NCI-H2227 (cell line): ENCODE data around the gene MICAL2.
A peak's percentile ranks its signal among the peaks of the same experiment; 100 is the strongest.

Experiments used
- DNase-seq: peaks from one replicate; lab custom pipeline; 2025; ENCODE audit not compliant: unreplicated experiment; lab: John Stamatoyannopoulos, UW

Gene MICAL2

DNA sequence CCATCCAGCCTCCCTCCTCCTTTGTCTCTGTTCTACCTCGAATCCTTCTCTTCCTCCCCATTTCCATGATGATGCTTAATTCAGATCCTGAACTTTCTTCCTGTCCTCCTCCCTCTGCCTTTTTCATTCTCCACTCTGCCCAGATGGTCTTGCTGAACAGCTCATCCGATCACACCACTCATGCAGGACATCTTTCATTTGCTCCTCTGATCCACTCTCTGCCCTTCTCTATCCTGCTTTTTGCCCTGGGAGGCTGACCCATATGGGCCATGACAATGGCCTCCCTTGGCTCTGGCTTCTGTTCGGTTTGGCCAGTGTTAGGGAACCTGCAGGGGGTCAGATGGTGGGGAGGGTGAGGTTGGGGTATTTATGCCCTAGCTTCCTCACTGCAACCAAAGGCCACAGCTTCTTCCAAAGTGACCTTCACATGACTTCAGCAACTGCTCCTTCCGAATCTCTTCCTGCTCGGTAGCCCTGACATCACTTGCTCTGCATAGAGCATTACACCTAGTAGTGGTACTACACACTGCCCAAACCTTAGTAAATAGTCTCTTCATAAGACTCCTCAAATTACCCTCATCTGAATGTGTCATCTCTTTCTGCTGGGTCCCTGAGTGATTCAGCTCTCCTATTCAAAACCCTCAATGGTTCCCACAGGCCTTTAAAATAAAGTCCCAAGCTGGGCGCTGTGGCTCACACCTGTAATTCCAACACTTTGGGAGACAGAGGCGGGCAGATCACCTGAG is 32.7 kb upstream of the MICAL2 start:
- DNase-seq, result no peak

DNA sequence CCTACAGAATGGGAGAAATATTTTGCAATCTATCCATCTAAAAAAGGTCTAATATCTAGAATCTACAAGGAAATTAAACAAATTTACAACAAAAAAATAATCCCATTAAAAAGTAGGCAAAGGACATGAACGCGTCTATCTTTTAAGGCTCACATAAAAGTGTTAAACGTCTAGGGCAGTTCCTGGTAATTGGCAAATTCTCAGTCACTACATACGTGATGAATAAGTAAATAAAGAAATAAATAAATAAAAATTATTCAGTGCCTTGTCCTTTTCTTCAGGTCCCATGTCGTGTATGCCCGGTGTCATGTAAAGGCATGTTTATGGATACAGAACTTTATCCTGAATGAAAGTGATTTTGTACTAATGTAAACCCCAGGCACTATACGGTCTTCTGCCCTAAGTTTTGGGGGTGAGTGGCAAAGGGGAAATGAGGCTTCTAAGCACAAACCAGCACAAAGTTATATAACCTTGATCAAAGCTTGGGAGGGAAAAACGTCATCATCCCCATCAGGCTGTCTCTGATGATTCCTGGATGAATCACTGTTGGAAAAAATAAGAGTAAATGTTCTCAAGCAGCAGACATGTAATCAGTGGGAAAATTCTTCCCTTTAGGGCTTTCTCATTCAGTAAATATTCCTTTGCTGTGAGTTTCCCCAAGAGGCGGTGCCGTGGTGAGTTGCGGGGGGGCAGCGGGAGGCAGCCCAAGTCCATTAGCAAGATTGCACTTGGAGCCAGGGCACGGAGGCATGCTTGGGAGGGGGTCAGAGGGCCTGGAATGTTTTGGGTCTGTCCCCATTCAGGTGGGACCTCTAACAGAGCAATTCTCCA is 30.4 kb upstream of the MICAL2 start:
- no peak for DNase-seq

DNA sequence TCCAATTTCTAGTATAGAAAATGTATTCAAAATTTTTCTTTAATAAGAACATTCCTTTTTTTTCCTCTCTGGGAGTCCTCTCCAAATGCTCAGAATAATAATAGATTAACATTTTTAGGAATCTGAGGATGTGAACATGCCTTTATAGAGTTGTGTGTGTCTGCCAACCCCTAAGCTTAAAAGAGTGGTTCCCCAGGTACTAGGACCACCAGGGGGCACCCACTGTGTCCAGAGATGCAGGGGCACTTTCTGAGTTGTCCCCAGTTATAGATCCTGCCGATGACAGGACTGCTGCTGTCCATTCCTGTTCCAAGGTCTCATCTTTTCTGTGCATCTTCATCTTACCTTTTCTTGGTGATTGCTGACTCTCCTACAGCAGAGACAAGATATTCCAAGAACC is 27.0 kb upstream of the MICAL2 start:
- DNase-seq, result no peak

DNA sequence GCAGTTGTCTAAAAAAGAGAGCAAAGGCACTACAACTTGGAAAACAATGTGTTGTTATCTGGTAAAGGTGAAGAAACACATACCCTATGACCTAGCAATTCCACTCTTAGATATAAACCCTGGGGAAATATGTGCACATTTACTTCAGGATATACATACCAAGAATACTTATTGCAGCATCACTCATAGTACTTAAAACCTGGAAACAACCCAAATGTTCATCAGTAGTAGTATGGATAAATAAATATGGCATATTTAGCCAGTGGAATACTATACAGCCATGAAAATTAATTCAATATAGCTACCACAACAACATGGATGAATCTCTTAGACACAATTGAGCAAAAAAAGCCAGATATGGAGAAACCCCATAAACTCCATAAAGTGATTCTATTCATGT is 26.1 kb upstream of the MICAL2 start:
- DNase-seq, result no peak

DNA sequence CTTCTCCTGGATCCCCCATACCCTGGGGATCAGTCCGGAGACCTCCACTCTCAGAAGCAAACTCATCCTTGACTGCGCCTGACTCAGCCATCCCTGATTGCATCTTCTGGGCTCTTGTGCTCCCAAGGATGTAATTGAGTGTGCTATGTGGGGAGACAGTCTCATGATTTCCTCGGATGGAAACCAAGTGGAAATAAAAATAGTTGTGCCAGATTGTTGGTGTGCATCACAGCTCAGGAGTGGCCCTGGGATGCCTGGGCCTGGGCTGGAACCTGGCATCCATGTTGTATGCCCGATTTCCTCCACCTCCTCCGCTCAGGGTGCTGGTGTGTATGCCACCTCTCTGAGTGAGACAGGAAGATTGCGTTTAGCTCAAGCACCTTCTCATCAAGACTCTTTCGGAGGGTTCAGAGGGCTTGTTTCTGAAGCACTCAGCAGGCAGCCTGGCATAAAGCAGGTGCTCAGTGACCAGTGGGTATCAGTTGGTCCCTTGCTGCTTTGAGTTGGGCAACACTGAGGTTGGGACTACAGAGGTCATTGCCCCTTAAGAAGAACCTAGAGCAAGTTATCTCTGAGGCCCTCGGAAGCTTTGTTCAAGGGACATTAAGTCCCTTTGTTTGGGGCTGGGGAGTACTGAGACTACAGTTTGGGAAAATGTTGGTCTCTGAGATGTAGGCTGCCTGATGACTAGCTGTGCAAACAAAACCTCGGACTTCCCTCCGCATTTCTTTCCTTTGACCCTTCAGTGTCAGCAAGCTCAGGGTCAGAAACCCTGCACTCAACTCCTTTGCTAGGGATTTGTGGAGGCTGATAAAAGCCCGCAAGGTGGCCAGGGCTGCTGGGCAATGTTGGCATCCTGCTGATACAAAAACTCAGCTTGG is 24.8 kb upstream of the MICAL2 start:
- no peak for DNase-seq

DNA sequence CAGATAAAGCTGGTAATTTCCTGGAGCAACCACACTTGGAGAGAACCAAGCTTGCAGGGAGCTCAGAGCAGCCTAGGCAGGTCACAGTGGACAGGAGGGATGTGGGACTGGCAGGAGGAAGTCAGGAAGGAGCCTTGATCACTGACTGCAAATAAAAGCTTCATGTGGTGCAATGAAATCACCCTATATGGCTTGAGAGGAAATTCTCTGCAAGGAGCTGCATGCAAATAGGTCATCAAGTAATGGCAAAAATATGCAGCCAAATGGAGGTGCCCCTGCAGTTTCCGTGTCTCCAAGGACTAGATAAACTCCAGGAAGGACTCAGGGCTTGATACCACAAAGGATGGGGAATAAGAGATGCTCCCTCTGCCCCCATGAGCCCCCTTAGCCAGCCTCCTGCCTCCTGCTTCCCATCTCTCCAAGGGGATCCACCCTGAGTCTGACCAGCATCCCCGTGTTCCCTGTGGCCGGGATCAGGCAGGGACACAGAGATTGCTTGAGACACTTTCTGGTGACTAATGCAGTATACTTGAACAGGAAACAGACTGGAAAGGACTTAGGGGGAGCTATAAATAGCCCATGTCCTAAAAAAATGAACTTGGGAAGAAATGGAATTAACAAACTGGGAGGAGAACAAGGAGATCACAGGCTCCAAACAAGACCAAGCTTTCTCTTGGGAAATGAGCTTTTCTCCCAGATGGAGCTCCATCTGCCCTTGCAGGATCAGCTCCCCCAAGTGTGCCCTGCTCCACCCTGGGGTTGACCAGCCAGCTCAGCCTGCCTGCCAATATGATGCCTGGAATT is 23.9 kb upstream of the MICAL2 start:
- DNase-seq, result no peak

DNA sequence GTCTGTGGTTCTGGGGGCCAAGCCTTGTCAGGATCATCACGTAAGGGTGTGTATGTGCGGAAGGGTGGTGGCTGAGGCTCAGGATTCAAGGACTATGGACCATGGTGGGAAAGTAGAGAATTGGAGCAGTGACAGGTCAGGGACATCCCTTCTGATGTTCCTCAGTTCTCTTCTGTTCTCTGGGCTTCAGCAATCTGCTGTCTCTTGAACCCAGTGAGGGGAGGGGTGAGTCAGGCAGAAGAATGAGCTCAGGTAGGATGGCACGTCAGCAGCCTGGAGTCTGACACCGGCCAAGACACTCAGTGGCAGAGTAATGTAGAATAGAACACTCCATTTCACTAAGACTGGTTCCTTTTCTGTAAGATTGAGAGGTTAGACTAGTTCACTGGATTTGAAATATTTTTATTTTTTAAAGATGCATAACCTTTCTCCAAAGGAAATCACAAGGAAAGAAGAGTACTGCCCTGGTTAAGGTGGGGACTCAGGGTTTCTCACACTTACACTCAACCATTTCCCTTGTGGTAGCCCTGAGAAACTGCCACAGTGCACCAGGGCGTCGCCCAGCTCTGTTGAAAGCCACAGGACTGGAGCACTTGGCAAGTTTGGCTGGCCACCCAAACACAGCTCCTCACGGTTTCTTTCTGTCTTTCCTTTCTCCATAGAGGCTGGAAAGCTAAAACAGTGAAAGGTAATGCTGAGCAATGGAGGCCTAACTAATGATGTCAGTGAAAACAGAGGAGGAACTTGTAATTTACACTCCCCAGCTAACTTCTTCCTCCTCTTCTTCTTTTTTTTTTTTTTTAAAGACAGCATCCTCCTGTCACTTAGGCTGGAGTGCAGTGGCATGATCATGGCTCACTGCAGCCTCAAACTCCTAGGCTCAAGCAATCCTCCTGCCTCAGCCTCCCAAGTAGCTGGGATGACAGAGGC is 23.1 kb upstream of the MICAL2 start:
- no peak for DNase-seq

DNA sequence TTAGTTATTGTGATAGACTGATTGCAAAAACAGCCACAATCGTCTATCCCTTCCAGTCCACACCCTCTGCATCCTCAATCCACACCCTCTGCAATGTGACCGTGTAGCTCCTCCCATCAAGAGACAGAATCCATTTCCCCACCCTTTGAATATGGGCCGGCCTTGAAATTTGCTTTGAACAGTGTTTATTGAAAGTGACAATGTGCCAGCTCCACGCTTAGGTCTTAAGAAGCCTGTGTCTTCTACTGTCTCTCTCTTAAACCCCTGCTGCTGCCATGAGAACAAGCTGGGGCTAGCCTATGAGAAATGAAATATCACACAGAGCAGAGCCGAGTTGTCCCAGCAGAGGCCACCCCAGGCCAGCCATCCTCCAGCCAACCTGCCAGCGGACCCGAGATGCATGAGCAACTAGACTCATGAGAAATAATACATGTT is 22.3 kb upstream of the MICAL2 start:
- DNase-seq, result no peak

DNA sequence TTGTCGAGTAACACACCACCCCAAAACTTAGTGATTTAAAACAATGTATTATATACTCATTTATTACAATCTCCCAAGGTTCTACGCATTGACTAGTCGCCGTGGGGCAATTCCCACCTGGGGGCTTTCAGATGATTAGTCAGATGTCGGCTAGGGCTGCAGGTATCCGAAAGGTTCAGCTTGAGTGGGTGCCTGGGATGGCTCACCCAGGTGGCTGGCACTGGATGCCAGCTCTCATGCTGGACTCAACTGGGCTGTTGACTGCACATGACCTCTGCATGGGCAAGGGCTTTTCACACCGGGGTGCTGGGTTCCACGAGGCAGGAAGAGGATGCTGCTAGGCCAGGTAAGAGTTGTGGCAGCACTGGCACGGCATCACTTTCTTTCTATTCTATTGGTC is 21.9 kb upstream of the MICAL2 start:
- no peak for DNase-seq

DNA sequence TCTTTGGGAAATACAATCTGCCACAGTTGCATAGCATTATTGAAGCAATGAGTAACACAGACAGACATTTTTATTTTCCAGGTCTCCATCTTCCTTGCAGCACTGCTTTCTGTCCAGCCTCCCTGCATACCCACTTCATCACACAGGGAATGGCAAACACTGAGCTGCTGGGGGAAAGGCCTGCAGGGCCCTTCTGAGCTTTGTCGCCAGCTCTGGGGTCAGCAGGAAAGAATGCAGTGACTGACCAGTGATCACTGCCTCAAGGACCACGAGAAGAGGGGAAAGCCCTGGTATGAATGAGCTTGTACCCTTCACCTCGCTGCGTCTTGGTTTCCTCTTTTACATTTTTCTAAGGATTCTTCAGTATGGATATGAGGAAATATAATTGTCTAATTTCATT is 21.3 kb upstream of the MICAL2 start:
- DNase-seq, result no peak

DNA sequence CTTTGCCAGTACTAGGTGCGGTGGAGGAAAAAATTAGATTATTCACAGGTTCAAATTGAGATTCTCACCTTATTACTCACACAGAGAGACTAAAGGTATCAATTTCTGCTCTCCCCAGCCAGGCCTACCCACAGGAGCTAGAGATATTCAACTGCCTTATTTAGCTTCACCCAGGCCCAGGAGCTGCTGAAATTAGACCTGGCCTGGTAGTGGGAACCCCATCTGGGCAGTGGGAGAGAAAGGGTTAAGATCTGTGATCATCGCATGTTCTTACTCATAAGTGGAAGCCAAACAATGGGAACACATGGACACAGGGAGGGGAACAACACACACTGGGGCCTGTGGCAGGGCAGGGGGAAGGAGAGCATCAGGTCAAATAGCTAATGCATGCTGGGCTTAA is 20.9 kb upstream of the MICAL2 start:
- no peak for DNase-seq

DNA sequence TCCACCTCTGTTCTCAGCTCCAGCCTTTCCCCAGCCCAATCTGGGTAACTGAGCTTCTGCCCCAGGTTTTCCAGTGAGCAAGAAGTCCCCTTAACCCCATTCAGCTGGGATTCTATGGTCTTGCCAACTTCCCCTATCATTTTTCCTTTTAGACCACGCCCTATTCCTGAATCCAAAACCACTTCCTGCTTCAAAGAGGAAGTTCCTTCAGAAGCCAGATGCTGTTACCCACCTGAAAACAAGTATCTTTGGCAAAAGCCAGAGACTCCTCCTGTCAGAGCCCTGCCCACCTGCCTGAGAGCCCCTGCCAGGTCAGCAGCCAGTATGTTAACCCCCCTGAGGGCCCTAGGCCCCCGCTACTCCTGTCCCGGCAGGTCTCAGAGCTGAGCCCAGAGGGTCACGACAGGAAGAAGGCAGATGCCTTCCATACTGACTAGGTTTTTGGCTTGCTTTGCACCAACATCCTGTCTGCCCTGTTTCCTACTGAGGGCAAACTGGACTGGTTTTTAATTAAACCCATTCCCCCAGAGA is 20.3 kb upstream of the MICAL2 start:
- DNase-seq, result no peak

DNA sequence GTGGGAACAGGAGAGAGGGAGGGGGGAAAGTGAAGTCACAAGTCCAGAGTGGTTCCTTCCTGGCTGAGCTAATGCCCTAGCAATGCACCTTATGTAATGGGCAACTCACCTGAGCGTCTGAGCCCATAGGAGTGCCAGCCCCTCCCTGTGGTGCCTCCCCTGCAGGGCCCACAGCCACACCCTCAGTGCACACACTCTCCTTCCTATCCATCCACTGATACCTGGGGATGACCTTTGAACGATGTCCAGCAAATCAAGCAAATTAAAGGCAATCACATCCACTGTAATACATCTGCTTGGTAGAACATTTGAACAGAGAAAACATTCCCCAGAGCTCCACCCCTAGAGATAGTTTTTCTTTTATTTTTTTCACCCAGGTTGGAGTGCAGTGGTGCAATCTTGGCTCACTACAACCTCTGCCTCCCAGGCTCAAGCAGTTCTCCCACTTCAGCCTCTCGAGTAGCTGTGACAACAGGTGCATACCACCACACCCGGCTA is 19.6 kb upstream of the MICAL2 start:
- DNase-seq, result no peak

DNA sequence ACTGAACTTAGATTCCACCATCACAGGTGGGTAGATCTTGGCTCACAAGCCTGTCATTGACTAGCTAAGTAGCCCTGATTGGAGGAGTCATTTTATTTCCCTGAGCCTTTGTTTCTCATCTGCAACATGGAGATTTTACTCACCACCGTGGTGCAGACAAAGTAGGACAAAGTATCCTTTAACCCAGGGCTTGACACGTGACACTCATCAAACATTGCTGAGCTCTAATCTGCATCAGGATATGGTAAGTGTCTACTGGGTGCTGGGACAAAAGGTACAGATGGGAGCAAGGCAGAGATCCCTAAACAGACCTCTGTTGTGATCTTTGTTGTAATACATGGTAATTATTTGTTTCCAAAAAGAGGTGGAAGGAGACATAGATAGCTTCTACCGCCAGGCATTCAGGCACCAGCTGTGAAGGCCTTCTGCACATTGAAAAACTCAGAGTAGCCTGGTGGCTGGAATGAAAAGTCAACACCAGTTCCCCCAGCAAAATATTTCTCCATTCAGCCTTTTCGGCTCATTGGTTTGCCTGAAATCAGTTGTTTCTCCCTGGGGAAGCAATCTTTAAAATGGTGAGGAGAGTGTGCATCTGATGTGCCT is 18.3 kb upstream of the MICAL2 start:
- peak; percentile 19 for DNase-seq

DNA sequence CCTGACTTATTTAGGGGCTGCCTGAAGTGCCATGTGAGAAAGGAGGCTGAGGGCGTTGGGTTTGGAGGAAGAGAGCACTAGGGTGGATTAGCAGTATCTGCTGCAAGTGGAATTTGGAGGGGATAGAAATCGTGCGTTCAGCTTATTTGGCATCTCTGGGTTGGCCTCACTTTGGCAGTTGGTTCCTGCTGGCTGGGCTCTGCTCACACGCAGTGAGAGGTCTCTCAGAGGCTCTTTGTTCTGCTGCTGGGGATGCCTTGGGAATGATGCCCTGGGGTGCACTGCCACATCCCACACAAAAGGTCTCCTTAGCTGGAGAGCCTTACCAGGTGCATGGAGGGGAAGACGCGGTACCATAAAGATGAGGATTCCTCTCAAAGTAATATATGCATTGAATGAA is 17.7 kb upstream of the MICAL2 start:
- peak; percentile 11 for DNase-seq

DNA sequence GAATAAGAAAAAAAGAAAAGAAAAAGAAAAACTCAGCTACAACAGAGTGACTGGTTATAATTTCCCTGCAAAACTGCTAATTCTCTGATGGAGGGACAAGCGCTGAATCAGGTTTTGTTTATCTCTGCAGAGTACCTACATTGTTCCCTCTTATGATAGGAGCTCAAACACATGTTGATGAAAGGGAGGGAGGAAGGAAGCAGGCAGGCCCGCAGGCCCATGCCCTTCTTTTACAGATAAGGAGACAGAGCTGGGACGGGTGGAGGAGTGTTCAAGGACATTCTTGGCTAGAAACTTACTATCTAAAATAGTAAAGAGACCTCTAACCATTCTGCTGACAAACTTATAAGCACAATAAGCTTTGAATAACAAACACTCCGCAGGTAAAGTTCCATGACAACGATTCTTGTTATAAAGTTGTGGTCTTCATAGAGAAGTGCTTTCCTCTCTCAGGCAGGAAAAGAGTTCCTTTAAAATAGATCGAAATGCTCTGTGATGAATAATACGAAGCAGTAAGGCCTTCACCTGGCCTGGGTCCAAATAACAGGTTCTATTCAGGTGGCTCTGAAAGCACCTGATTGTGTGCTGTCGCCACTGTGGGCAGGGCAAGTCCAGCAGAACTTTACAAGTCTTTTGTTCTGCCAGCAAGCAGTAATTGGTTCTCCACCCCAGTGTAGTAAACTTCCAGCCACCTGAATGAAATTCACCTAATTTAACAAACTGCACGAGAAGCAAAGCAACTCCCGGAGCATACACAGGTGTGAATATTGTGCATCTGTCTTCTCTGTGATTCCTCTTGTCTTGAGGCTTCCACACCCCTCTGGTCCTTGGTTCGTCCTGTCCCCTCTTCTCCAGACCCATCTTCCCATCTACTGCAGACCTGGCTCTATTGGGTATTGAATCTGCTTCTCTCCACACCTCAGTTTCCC is 15.3 kb upstream of the MICAL2 start:
- DNase-seq, result no peak

DNA sequence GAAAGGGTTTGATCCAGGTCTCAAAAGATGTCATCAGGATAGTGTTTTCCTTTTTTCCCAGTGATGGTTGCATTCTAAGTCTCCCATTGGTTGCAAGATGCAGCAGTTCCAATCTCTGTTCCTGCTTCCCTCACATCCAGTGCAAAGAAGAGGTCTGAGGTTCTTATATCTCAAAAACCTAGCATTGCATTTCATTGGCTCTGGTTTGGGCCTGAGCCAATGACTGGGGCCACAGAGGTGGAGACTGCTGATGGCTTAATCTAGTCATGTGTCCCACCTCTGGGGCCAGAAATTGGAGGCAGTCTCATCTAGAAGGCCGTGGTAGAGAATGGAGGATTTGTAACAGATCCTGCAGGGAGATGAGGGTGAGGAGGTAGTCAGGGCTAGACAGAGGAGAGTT is 13.2 kb upstream of the MICAL2 start:
- DNase-seq, result no peak

DNA sequence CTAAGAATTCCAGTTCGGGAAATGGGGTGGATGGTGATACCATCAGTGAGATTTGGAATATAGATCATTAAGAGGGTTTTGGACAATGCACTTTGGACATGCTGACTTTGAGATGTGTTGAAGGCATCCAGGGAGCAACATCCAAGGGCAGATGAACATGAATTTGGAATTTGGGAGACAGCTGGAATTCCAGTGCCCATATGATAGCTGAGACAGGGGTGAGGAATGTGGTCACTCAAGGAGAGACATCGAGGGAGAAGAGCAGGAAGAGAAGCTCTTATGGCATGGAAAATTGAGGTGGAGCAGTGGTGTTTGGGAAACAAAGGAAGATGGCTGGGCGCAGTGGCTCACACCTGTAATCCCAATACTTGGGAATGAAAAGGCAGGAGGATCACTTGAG is 11.8 kb upstream of the MICAL2 start:
- no peak for DNase-seq
